Testis (tissue), 3 donors: Measurements from ENCODE around the gene WFS1. TPM values are rescaled to one million over a fixed set of nuclear protein-coding genes. Genes with fewer than 3 reads are reported as not detected.

ENCODE experiments used
- DNase-seq: peaks from one replicate; pipeline ENCODE4 v3.0.0-alpha.2; 2019
- H3K27ac ChIP-seq, 2 donors: fragments of 200-600 bp; sonication (generic); one replicate each; pipeline ENCODE4 v1.5.1; 2019
- H3K27me3 ChIP-seq: fragments of 200-600 bp; sonication (generic); one replicate; pipeline ENCODE4 v1.5.1; 2019
- H3K36me3 ChIP-seq: fragments of 200-600 bp; sonication (generic); one replicate; pipeline ENCODE4 v1.5.1; 2017; ENCODE audit warnings: low read depth; ENCODE audit errors: missing control alignments
- H3K4me1 ChIP-seq: fragments of 200-600 bp; sonication (generic); one replicate; pipeline ENCODE4 v1.5.1; 2019
- H3K4me3 ChIP-seq, 2 donors: fragments of 200-600 bp; sonication (generic); one replicate each; pipeline ENCODE4 v1.5.1; 2017 to 2019
- H3K9me3 ChIP-seq: fragments of 200-600 bp; sonication (generic); one replicate; pipeline ENCODE4 v1.5.1; 2017
- POLR2A ChIP-seq: fragments of 450-650 bp; IDR thresholded peaks from one replicate; pipeline ENCODE4 v1.6.1; 2017; ENCODE audit warnings: antibody characterized with exemption, mild to moderate bottlenecking, moderate library complexity
- WGBS, 2 donors: methylation state at CpG; one replicate each; pipeline ENCODE4 v1.1.5; 2018; 5-methylcytosine and 5-hydroxymethylcytosine counted together
- intact Hi-C: fragments of 100-400 bp; cut with DNase I; formaldehyde crosslinking; loops from one replicate; pipeline ENCODE4 v1.15.1; 2023; ENCODE audit warnings: low total_unique reads
- polyA plus RNA-seq: library from polyadenylated mRNA; stranded (reverse); fragments of 350-450 nt; fragmentation: Illumina TruSeq; extraction: RNeasy Lipid Tissue Mini Kit (QIAGEN cat#74804); gene quantifications from one replicate; pipeline ENCODE4 v1.2.3, GENCODE V29; 2014; ENCODE audit warnings: low read depth, low replicate concordance; ENCODE audit not compliant: insufficient read depth
- total RNA-seq, 2 donors: library from RNA; depleted of rRNA; stranded (reverse); fragments of >200 nt; gene quantifications; one replicate each; pipeline ENCODE4 v1.2.3, GENCODE V29; 2016
- TF ChIP-seq, protein P1 (sequence below), 3 experiments: fragments of 450-650 bp in 2 of 3; fragments of 200-600 bp in 1 of 3; sonication (generic) in 1 of 3; IDR thresholded peaks; one replicate each; pipeline ENCODE4 v1.5.1; 2016 to 2019; ENCODE audit warnings: antibody characterized with exemption in 3 of 3, mild to moderate bottlenecking in 2 of 3, moderate library complexity in 1 of 3

Gene WFS1
- total and polyA plus RNA-seq, 3 donors from 2014 or later: 80.4 to 202 (median 124) TPM

GRCh38 chr4:6227412-6228157 lies 42.1 kb upstream of the WFS1 start:
- Histone ChIP-seq H3K4me3 (no peak overlapping the region), H3K27ac (no peak overlapping the region), H3K36me3 (no peaks in the 10 kb centered on the region), H3K9me3 (no peaks in the 10 kb centered on the region), H3K4me1 (no peaks in the 10 kb centered on the region), H3K27me3 (no peaks in the 10 kb centered on the region)
- WGBS, 2 donors: 82 to 83% methylated on average over 12 of the region's 12 CpGs
- no peak for TF ChIP-seq POLR2A
- TF ChIP-seq, protein P1, sequence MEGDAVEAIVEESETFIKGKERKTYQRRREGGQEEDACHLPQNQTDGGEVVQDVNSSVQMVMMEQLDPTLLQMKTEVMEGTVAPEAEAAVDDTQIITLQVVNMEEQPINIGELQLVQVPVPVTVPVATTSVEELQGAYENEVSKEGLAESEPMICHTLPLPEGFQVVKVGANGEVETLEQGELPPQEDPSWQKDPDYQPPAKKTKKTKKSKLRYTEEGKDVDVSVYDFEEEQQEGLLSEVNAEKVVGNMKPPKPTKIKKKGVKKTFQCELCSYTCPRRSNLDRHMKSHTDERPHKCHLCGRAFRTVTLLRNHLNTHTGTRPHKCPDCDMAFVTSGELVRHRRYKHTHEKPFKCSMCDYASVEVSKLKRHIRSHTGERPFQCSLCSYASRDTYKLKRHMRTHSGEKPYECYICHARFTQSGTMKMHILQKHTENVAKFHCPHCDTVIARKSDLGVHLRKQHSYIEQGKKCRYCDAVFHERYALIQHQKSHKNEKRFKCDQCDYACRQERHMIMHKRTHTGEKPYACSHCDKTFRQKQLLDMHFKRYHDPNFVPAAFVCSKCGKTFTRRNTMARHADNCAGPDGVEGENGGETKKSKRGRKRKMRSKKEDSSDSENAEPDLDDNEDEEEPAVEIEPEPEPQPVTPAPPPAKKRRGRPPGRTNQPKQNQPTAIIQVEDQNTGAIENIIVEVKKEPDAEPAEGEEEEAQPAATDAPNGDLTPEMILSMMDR (IDR thresholded peaks at IDR 0.05): no peak
- intact Hi-C loops: no loop called here
- no peak for DNase-seq

DNA sequence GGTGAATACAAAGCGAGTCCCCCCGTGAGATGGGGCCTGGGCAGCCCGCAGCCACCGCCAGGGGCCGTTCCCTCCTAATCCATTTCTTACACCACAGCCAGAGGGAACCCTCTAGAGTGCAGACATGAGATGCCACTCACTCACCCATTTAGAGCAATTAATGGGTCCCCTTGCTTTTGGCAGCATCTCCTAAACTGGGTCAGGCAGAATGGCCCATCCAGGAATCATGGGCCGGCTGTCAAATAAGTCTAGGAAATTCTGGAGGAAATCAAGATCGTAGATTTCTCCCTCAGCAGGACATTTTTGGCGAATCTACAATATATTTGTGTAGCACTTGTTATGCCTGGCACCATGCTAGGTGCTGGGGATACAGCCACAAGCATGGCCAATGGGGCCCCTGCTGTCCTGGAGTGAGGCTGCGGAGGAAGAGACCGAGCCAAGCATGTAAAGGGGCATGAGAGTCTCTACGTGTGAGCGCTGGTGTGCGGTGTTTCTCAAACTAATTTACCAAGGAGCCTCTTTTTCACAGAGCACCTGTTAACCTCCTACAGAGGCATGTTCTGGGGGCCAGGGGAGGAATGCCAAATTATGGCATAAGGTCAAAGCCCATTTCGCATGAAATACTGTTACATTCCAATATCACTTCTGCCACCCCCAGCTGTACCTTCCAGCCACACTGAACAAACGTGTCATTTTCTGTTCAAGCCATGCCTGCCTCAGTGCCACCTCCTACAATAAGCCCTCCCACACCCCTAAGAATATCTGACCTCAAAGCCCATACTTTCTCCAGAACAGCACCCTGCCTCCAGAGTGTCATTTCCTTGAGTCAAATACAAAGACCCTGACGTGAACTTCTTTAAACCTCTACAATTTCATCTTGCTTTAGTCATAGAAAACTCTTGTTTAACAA lies 41.2 kb upstream of the WFS1 start:
- Histone ChIP-seq H3K4me1 (no peaks in the 10 kb centered on the region), H3K27ac (no peak overlapping the region), H3K27me3 (no peaks in the 10 kb centered on the region), H3K9me3 (no peaks in the 10 kb centered on the region), H3K4me3 (no peak overlapping the region), H3K36me3 (no peaks in the 10 kb centered on the region)
- intact Hi-C loops: no loop called here
- no peak for DNase-seq
- TF ChIP-seq, protein P1 (IDR thresholded peaks at IDR 0.05): no peak
- no peak for TF ChIP-seq POLR2A
- WGBS, 2 donors: 81 to 86% methylated on average over 11 to 16 of the region's 16 CpGs

GRCh38 chr4:6229095-6229494 lies 40.6 kb upstream of the WFS1 start:
- H3K9me3 ChIP-seq: no peaks in the 10 kb centered on the region
- no peak overlapping the region for H3K4me3 ChIP-seq
- no peak overlapping the region for H3K27ac ChIP-seq
- intact Hi-C loops: no loop called here
- TF ChIP-seq, protein P1 (IDR thresholded peaks at IDR 0.05): no peak
- TF ChIP-seq POLR2A: no peak
- no peaks in the 10 kb centered on the region for H3K27me3 ChIP-seq
- no peaks in the 10 kb centered on the region for H3K4me1 ChIP-seq
- DNase-seq: peak; percentile 68
- no peaks in the 10 kb centered on the region for H3K36me3 ChIP-seq
- WGBS, 2 donors: 49 to 68% methylated on average over 3 to 7 of the region's 7 CpGs

GRCh38 chr4:6229671-6230501 lies 39.8 kb upstream of the WFS1 start:
- H3K9me3 ChIP-seq: no peaks in the 10 kb centered on the region
- peak; percentile 8 for DNase-seq
- intact Hi-C loops: no loop called here
- no peak overlapping the region for H3K27ac ChIP-seq
- 80 to 83% methylated on average over 14 to 18 of the region's 18 CpGs for WGBS, 2 donors
- TF ChIP-seq, protein P1 (IDR thresholded peaks at IDR 0.05): no peak
- no peak for TF ChIP-seq POLR2A
- no peaks in the 10 kb centered on the region for H3K4me1 ChIP-seq
- no peaks in the 10 kb centered on the region for H3K36me3 ChIP-seq
- H3K27me3 ChIP-seq: no peaks in the 10 kb centered on the region
- no peak overlapping the region for H3K4me3 ChIP-seq
